Measurements from ENCODE around the gene HAUS8.

The HAUS8 gene

DNA sequence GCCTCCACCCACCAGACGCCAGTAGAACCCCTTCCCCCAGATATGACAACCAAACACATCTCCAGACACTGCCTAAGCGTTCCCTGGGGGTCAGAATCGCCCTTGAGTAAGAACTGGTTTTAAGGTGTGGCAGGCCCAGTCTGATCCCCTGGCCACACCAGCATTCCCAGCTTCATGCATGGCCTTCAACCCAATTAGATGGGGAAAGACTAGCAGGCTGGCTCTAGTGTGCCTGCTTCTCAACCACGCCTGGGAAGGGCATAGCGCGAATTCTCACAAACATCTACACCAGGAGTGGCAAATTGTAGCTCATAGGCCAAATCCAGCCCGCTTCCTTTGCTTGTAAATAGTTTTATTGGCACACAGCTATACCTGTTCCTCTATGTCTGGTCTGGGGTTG is 13.6 kb downstream of the HAUS8 start:
- Histone ChIP-seq H3K4me3 (ENCODE audit: insufficient read depth, low read length, poor library complexity, severe bottlenecking) (no peak overlapping the region), H3K4me2 (ENCODE audit: low read depth, low read length, poor library complexity, severe bottlenecking) (no peak overlapping the region), H3K9me3 (ENCODE audit: insufficient read depth, low read length) (no peaks in the 10 kb centered on the region), H3F3A (ENCODE audit: insufficient read depth) (no peaks in the 10 kb centered on the region), H2AFZ (ENCODE audit: low read depth, low read length, severe bottlenecking) (no peak overlapping the region), H3K9ac (ENCODE audit: low read length) (no peak overlapping the region), H4K20me1 (ENCODE audit: low read depth, low read length) (peaks cover 21% of the 10 kb centered on the region; the same call in 1 of the 2 replicates), H3K27me3 (ENCODE audit: low read length) (no peaks in the 10 kb centered on the region), H3K9me2 (replicated peaks; ENCODE audit: insufficient read depth, low read length) (no peaks in the 10 kb centered on the region), H3K36me3 (ENCODE audit: low read length) (peaks cover 12% of the 10 kb centered on the region; the same call in 1 of the 2 replicates), H3K27ac (ENCODE audit: low read depth, low read length) (no peak overlapping the region), H3K79me2 (ENCODE audit: insufficient read depth, low read length) (peaks cover 64% of the 10 kb centered on the region)
- TF ChIP-seq, protein P1, sequence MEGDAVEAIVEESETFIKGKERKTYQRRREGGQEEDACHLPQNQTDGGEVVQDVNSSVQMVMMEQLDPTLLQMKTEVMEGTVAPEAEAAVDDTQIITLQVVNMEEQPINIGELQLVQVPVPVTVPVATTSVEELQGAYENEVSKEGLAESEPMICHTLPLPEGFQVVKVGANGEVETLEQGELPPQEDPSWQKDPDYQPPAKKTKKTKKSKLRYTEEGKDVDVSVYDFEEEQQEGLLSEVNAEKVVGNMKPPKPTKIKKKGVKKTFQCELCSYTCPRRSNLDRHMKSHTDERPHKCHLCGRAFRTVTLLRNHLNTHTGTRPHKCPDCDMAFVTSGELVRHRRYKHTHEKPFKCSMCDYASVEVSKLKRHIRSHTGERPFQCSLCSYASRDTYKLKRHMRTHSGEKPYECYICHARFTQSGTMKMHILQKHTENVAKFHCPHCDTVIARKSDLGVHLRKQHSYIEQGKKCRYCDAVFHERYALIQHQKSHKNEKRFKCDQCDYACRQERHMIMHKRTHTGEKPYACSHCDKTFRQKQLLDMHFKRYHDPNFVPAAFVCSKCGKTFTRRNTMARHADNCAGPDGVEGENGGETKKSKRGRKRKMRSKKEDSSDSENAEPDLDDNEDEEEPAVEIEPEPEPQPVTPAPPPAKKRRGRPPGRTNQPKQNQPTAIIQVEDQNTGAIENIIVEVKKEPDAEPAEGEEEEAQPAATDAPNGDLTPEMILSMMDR (IDR thresholded peaks at IDR 0.05; ENCODE audit: insufficient read depth, low read length, poor library complexity, severe bottlenecking): no peak
- no peak for TF ChIP-seq EZH2phosphoT487 (conservative IDR thresholded peaks at IDR 0.05; ENCODE audit: low read length)

DNA sequence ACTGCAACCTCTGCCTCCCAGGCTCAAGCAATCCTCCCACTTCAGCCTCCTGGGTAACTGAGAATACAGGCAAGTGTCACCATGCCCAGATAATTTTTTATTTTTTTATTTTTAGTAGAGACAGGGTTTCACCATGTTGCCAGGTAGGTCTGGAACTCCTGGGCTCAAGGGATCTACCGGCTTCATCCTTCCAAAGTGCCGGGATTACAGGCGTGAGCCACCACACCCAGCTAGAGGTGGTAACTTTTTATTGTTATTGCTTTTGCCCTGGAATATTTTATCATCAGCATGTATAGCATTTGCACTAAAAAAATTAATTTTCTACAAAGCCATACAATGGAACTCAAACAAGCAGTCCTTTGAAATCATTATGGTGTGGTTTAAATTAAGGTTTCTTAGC is 14.0 kb downstream of the HAUS8 start:
- Histone ChIP-seq H3K36me3 (ENCODE audit: low read length) (peaks cover 10% of the 10 kb centered on the region; the same call in 1 of the 2 replicates), H3K4me2 (ENCODE audit: low read depth, low read length, poor library complexity, severe bottlenecking) (no peak overlapping the region), H3K27ac (ENCODE audit: low read depth, low read length) (no peak overlapping the region)

GRCh38 chr19:17060802-17061201 is 14.4 kb downstream of the HAUS8 start:
- no peak overlapping the region for H2AFZ ChIP-seq (ENCODE audit: low read depth, low read length, severe bottlenecking)
- H3K4me3 ChIP-seq (ENCODE audit: insufficient read depth, low read length, poor library complexity, severe bottlenecking): no peak overlapping the region
- no peak overlapping the region for H3K9ac ChIP-seq (ENCODE audit: low read length)
- no peaks in the 10 kb centered on the region for H3K27me3 ChIP-seq (ENCODE audit: low read length)
- H3K79me2 ChIP-seq (ENCODE audit: insufficient read depth, low read length): peaks cover 55% of the 10 kb centered on the region
- H3F3A ChIP-seq (ENCODE audit: insufficient read depth): no peaks in the 10 kb centered on the region
- H3K36me3 ChIP-seq (ENCODE audit: low read length): peaks cover 10% of the 10 kb centered on the region; the same call in 1 of the 2 replicates
- H3K4me2 ChIP-seq (ENCODE audit: low read depth, low read length, poor library complexity, severe bottlenecking): no peak overlapping the region
- H3K9me2 ChIP-seq (replicated peaks; ENCODE audit: insufficient read depth, low read length): no peaks in the 10 kb centered on the region
- H4K20me1 ChIP-seq (ENCODE audit: low read depth, low read length): peaks cover 21% of the 10 kb centered on the region; the same call in 1 of the 2 replicates
- H3K27ac ChIP-seq (ENCODE audit: low read depth, low read length): no peak overlapping the region
- TF ChIP-seq, protein P1 (IDR thresholded peaks at IDR 0.05; ENCODE audit: insufficient read depth, low read length, poor library complexity, severe bottlenecking): no peak
- TF ChIP-seq EZH2phosphoT487 (conservative IDR thresholded peaks at IDR 0.05; ENCODE audit: low read length): no peak
- no peaks in the 10 kb centered on the region for H3K9me3 ChIP-seq (ENCODE audit: insufficient read depth, low read length)

More for the DNA sequence above, 14.0 kb downstream of the HAUS8 start:
- Histone ChIP-seq H3K27me3 (ENCODE audit: low read length) (no peaks in the 10 kb centered on the region), H3K9ac (ENCODE audit: low read length) (no peak overlapping the region), H3K9me2 (replicated peaks; ENCODE audit: insufficient read depth, low read length) (no peaks in the 10 kb centered on the region), H2AFZ (ENCODE audit: low read depth, low read length, severe bottlenecking) (no peak overlapping the region), H3F3A (ENCODE audit: insufficient read depth) (no peaks in the 10 kb centered on the region), H3K9me3 (ENCODE audit: insufficient read depth, low read length) (no peaks in the 10 kb centered on the region), H4K20me1 (ENCODE audit: low read depth, low read length) (peaks cover 21% of the 10 kb centered on the region; the same call in 1 of the 2 replicates), H3K4me3 (ENCODE audit: insufficient read depth, low read length, poor library complexity, severe bottlenecking) (no peak overlapping the region), H3K79me2 (ENCODE audit: insufficient read depth, low read length) (peaks cover 59% of the 10 kb centered on the region)
- TF ChIP-seq, protein P1 (IDR thresholded peaks at IDR 0.05; ENCODE audit: insufficient read depth, low read length, poor library complexity, severe bottlenecking): no peak
- TF ChIP-seq EZH2phosphoT487 (conservative IDR thresholded peaks at IDR 0.05; ENCODE audit: low read length): no peak
